Naive thymus-derived CD8-positive, alpha-beta T cell (primary cell): Measurements from ENCODE around the gene LYPD4. TPM values are rescaled to one million over a fixed set of nuclear protein-coding genes. Genes with fewer than 3 reads are reported as not detected.

Source experiments
- ATAC-seq, 2 donors: fragments of 150-1000 bp; cut with Tn5 transposase in 1 of 2; sonication (Bioruptor Pico), chemical (Tn5 transposase) in 1 of 2; 1 replicate in 1 of 2; 2 replicates in 1 of 2; pipeline ENCODE4 v1.10.0; 2021; ENCODE audit warnings: mild to moderate bottlenecking in 2 of 2, moderate library complexity in 2 of 2
- POLR2A ChIA-PET: fragments of 350-600 bp; sonication (Branson Sonifier 250); formaldehyde crosslinking; loops from one replicate; lab custom pipeline; 2021; ENCODE audit warnings: antibody characterized with exemption; lab: Charles Lee
- DNase-seq, 10 donors: peaks; one replicate each; pipeline versions ENCODE4 v3.0.0 to v3.0.0-alpha.2; 2020 to 2022
- H3K27ac Mint-ChIP-seq, 10 donors: one replicate each; pipeline ENCODE4 v1.8.0; 2020 to 2022; ENCODE audit warnings: mild to moderate bottlenecking in 10 of 10, mixed read lengths in 10 of 10, moderate library complexity in 4 of 10, inconsistent platforms in 1 of 10
- H3K27me3 Mint-ChIP-seq, 5 donors: one replicate each; pipeline ENCODE4 v1.8.0; 2021 to 2022; ENCODE audit warnings: mixed read lengths in 5 of 5
- H3K36me3 Mint-ChIP-seq, 3 donors: one replicate each; pipeline ENCODE4 v1.8.0; 2020 to 2022; ENCODE audit warnings: mixed read lengths in 3 of 3, mild to moderate bottlenecking in 2 of 3, inconsistent platforms in 1 of 3
- H3K4me1 Mint-ChIP-seq, 4 donors: one replicate each; pipeline ENCODE4 v1.8.0; 2021 to 2022; ENCODE audit warnings: mixed read lengths in 4 of 4
- H3K4me3 Mint-ChIP-seq, 10 donors: one replicate each; pipeline ENCODE4 v1.8.0; 2020 to 2022; ENCODE audit warnings: mild to moderate bottlenecking in 10 of 10, mixed read lengths in 10 of 10, moderate library complexity in 6 of 10, inconsistent platforms in 1 of 10
- H3K9me3 Mint-ChIP-seq, 9 donors: one replicate each; pipeline ENCODE4 v1.8.0; 2020 to 2022; ENCODE audit warnings: mixed read lengths in 9 of 9, mild to moderate bottlenecking in 3 of 9, inconsistent platforms in 1 of 9, moderate library complexity in 1 of 9
- polyA plus RNA-seq, 3 donors: library from polyadenylated mRNA; unstranded; fragments of 300-500 nt; fragmentation: Illumina TruSeq; gene quantifications; one replicate each; pipeline ENCODE4 v1.2.3, GENCODE V29; 2021
- total RNA-seq, 8 experiments: library from RNA in 2 of 8; stranded (reverse) in 2 of 8; gene quantifications; one replicate each; pipeline ENCODE4 v1.2.3 and lab custom pipeline; 2021 to 2026

Gene LYPD4
- total RNA-seq (not detected), polyA plus RNA-seq (not detected), total RNA-seq (lab: John Stamatoyannopoulos, UW) (0 reads per million in 6 experiments)

- H3K9me3 Mint-ChIP-seq = no peaks in the 10 kb centered on the region
- no peak for ATAC-seq
- peaks cover 0 to 4% (median 0%) of the 10 kb centered on the region in 4 donors for H3K4me1 Mint-ChIP-seq
- POLR2A ChIA-PET = no interaction called here
- no peak within 1 kb of the TSS for H3K4me3 Mint-ChIP-seq
- no peak for DNase-seq
- H3K36me3 Mint-ChIP-seq = no peaks in the 10 kb centered on the region
- H3K27ac Mint-ChIP-seq = peak within 1 kb of the TSS in 1 of 10 donors; percentile 50
- H3K27me3 Mint-ChIP-seq = peaks cover 0 to 5% (median 0%) of the 10 kb centered on the region in 5 donors
These were observed at the start of gene LYPD4 for GRCh38 chr19:41844601-41845000. Gene LYPD4 (minus strand): TSS chr19:41844683. CDS start chr19:41839285, 5,398 bp downstream.

DNA sequence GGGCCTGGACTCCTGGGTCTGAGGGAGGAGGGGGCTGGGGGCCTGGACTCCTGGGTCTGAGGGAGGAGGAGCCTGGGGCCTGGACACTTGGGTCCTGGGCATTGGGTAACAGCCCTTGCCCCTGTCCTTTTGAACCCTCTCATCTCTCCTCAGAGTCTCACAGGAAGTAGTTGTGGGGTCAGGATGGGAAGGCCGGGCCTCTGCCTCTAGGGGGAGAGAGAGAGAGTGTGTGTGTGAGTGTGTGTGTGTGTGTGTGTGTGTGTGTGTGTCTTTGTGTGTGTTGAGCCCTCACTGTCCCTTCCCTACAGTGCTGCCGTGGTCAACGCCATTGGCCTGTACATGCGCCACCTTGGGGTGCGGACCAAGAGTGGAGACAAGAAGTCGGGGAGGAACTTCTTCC lies 49.4 kb upstream of the LYPD4 start:
- Mint-ChIP-seq H3K4me3 (peak overlapping the region in 9 of 10 donors; percentile 53 to 86 (median 74)), H3K27me3 (no peaks in the 10 kb centered on the region), H3K27ac (peak overlapping the region; percentile 78 to 98 (median 90)), H3K4me1 (peaks cover 37 to 81% (median 75%) of the 10 kb centered on the region in 4 donors), H3K36me3 (peaks cover 4 to 73% (median 25%) of the 10 kb centered on the region in 3 donors), H3K9me3 (no peaks in the 10 kb centered on the region)
- peak in 1 of 10 donors; percentile 42 for DNase-seq
- POLR2A ChIA-PET = interaction anchor here (2.3 to 3.9 kb wide), 2 partner anchors 15 to 28 kb away, joined by 5 to 61 read pairs; no protein-coding TSS in a partner anchor
- ATAC-seq = peak; percentile 19 to 41

- DNase-seq = no peak
- H3K27ac Mint-ChIP-seq = peak overlapping the region; percentile 83 to 99 (median 92)
- POLR2A ChIA-PET = interaction anchor here (1.4 to 13.9 kb wide), 8 partner anchors 9 to 55 kb away, joined by 3 to 819 read pairs (median 98); partner anchors contain the start of genes CD79A, ERFL and RPS19
- H3K4me3 Mint-ChIP-seq = peak overlapping the region in 7 of 10 donors; percentile 69 to 97 (median 81)
- H3K36me3 Mint-ChIP-seq = peaks cover 4 to 66% (median 23%) of the 10 kb centered on the region in 3 donors
- no peak for ATAC-seq
- H3K4me1 Mint-ChIP-seq = peaks cover 34 to 75% (median 70%) of the 10 kb centered on the region in 4 donors
- H3K27me3 Mint-ChIP-seq = peaks cover 0 to 1% (median 0%) of the 10 kb centered on the region in 5 donors
- H3K9me3 Mint-ChIP-seq = no peaks in the 10 kb centered on the region
These were observed 47.9 kb upstream of the LYPD4 start for GRCh38 chr19:41892173-41892902.

GRCh38 chr19:41890936-41891335 lies 46.5 kb upstream of the LYPD4 start:
- no peak for DNase-seq
- peaks cover 0 to 1% (median 0%) of the 10 kb centered on the region in 5 donors for H3K27me3 Mint-ChIP-seq
- peaks cover 35 to 80% (median 66%) of the 10 kb centered on the region in 4 donors for H3K4me1 Mint-ChIP-seq
- H3K9me3 Mint-ChIP-seq = no peaks in the 10 kb centered on the region
- ATAC-seq = no peak
- POLR2A ChIA-PET = interaction anchor here (0.7 to 13.9 kb wide), 9 partner anchors 10 to 68 kb away, joined by 3 to 819 read pairs (median 21); partner anchors contain the start of genes CD79A, ERFL, RABAC1 and RPS19
- peak overlapping the region in 6 of 10 donors; percentile 48 to 97 (median 74) for H3K4me3 Mint-ChIP-seq
- peaks cover 9 to 68% (median 36%) of the 10 kb centered on the region in 3 donors for H3K36me3 Mint-ChIP-seq
- peak overlapping the region; percentile 13 to 99 (median 92) for H3K27ac Mint-ChIP-seq

GRCh38 chr19:41889896-41890295 lies 45.4 kb upstream of the LYPD4 start:
- Mint-ChIP-seq H3K27me3 (peaks cover 0 to 1% (median 0%) of the 10 kb centered on the region in 5 donors), H3K36me3 (peaks cover 9 to 65% (median 33%) of the 10 kb centered on the region in 3 donors), H3K27ac (peak overlapping the region; percentile 94 to 100 (median 99)), H3K9me3 (no peaks in the 10 kb centered on the region), H3K4me1 (peaks cover 33 to 80% (median 62%) of the 10 kb centered on the region in 4 donors), H3K4me3 (peak overlapping the region; percentile 94 to 99 (median 97))
- no peak for ATAC-seq
- DNase-seq = no peak
- POLR2A ChIA-PET = interaction anchor here (1.3 to 13.9 kb wide), 9 partner anchors 9 to 69 kb away, joined by 4 to 819 read pairs (median 176); partner anchors contain the start of genes CD79A, ERFL, RABAC1 and RPS19

GRCh38 chr19:41888926-41889325 lies 44.4 kb upstream of the LYPD4 start:
- H3K9me3 Mint-ChIP-seq = no peaks in the 10 kb centered on the region
- H3K27ac Mint-ChIP-seq = peak overlapping the region; percentile 94 to 100 (median 99)
- H3K4me1 Mint-ChIP-seq = peaks cover 32 to 77% (median 56%) of the 10 kb centered on the region in 4 donors
- POLR2A ChIA-PET = interaction anchor here (1.3 to 13.9 kb wide), 12 partner anchors 17 to 187 kb away, joined by 3 to 819 read pairs (median 10); partner anchors contain the start of genes CD79A, ERFL, RABAC1 and RPS19
- H3K4me3 Mint-ChIP-seq = peak overlapping the region; percentile 94 to 99 (median 97)
- DNase-seq (peak in 8 of 10 donors; percentile 43 to 78 (median 74)), ATAC-seq (peak; percentile 5 to 42)
- peaks cover 9 to 57% (median 33%) of the 10 kb centered on the region in 3 donors for H3K36me3 Mint-ChIP-seq
- peaks cover 0 to 1% (median 0%) of the 10 kb centered on the region in 5 donors for H3K27me3 Mint-ChIP-seq

DNA sequence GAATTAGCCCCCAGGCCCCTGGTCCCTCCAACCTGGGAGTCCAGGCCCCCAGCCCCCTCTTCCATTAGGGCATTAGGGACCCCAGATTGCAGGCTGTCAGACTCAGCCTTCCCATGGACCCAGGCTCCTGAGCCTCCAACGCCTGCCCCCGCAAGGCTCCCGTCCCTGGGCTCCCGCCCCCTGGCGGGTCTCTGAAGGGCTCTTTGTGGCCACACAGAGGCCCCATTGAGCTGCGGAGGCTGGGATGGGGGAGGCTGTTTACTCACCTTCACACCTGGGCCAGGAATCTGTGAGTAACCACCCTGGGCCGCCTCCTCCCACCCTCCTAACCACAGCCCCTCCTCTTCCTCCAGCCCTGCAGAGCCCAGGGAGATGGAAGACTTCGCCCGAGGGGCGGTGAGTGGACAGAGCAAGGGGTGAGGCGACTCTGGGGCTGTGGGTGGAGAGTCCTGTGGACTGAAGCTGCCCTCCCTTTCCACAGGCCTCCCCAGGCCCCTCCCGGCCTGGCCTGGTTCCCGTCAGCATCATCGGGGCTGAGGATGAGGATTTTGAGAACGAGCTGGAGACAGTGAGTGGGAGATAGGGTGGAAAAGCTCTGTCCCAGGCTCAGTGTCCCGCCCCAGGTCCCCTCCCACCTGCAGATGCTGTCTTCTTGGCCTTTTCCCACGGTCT lies 43.4 kb upstream of the LYPD4 start:
- POLR2A ChIA-PET = interaction anchor here (0.6 to 13.9 kb wide), 15 partner anchors 9 to 345 kb away, joined by 3 to 819 read pairs (median 7); partner anchors contain the start of genes CD79A, ERFL, RABAC1 and RPS19
- peak; percentile 56 to 58 for ATAC-seq
- Mint-ChIP-seq H3K27ac (peak overlapping the region; percentile 94 to 100 (median 99)), H3K9me3 (no peaks in the 10 kb centered on the region), H3K4me3 (peak overlapping the region; percentile 94 to 99 (median 97)), H3K27me3 (peaks cover 0 to 1% (median 0%) of the 10 kb centered on the region in 5 donors), H3K36me3 (peaks cover 9 to 53% (median 35%) of the 10 kb centered on the region in 3 donors), H3K4me1 (peaks cover 29 to 74% (median 49%) of the 10 kb centered on the region in 4 donors)
- DNase-seq = peak; percentile 65 to 94 (median 84)

DNA sequence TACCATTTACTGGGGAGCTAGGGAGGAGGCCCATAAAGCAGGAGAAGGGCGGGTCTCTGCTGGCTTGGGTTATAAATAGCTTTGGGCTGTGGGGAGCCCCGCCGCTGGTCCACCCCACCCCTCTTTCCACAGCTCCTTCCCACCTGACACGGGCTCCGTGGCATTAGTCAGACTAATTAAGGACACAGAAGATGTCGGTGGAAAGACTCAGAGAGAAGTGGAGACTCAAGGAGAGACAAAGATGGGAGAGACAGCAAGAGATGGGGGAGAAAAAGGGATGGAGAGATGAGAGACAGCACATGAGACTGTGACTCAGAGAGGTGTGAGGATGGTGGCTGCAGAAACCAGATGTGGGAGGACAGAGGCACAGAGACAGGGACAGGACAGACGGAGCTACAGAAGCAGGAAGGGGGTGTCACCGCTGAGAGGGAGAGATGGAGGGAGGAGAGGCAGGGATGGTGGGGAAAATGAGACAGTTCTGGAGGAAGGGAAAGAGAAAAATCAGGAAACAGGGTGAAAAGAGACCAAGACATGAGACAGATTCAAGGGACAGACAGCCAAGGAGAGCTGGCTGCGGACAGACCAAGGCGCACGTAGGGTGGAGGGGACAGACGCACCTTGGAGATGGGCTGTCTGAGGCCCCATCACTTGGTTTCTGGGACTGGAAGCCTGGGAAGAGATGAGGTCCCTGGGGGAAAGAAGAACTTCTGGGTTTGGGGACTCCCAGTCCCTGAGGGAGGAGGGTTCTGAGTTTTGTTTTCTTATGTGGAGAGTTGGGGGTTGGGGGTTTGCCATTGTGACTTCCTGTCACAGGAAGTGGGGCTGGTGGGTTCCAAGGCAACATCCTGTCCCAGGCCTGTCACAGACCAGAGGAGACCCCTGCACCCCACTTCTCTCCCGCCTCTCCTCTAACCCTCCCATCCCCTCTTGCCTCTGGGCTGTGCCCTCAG lies 42.6 kb upstream of the LYPD4 start:
- Mint-ChIP-seq H3K36me3 (peaks cover 15 to 55% (median 35%) of the 10 kb centered on the region in 3 donors), H3K4me1 (peaks cover 34 to 76% (median 49%) of the 10 kb centered on the region in 4 donors), H3K27me3 (peaks cover 0 to 1% (median 0%) of the 10 kb centered on the region in 5 donors), H3K9me3 (no peaks in the 10 kb centered on the region), H3K4me3 (peak overlapping the region; percentile 94 to 99 (median 97)), H3K27ac (peak overlapping the region; percentile 94 to 100 (median 99))
- peak; percentile 48 to 69 for ATAC-seq
- POLR2A ChIA-PET = interaction anchor here (0.6 to 13.9 kb wide), 19 partner anchors 9 to 335 kb away, joined by 3 to 819 read pairs (median 6); partner anchors contain the start of genes CD79A, ERFL, RABAC1 and RPS19
- DNase-seq = peak in 9 of 10 donors; percentile 52 to 94 (median 83)

DNA sequence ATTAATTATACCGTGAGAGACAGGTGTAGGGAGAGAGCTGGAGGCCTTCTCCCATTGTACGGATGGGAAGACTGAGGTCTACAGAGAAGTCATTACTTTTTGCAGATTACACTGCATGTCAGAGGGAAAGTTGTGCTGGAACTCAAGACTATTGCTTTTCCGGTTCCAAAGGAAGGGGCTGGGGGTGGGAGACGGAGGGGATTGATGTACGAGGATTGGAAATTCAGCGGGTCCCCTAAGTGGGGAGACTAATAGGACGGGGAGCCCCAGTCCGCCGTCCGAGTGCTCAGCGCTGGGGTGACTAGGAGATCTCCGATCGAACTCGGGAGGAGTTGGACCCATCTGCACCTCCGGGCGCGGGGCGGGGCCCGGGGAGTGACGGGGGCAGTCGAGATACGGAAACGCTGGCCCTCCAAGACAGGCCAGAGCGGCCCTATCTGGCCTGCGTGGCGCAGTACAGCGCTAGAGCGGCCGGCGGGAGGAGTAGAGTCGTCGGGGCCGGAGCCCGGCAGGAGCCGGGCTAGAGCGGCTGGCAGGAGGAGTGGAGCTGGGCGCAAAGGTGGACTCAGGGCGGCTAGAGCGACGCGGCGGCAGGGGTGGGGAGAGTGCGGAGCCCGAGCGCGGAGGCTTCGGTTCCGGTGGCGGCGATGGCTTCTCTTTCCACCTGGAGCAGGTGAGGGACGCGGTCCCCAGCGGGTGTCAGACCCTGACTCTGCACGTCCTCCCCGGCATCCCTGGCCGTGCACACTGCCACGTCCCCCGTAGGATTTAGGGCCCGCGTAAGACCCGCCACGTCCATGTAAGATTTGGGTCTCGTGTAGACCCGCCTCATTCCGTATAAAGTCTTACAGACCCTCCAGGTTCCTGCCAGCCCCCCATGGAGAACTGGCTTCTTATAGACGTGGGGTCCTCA lies 39.6 kb upstream of the LYPD4 start:
- Mint-ChIP-seq H3K4me1 (peaks cover 35 to 72% (median 49%) of the 10 kb centered on the region in 4 donors), H3K27me3 (peaks cover 0 to 1% (median 0%) of the 10 kb centered on the region in 5 donors), H3K9me3 (no peaks in the 10 kb centered on the region), H3K27ac (peak overlapping the region; percentile 94 to 100 (median 99)), H3K4me3 (peak overlapping the region; percentile 94 to 99 (median 97)), H3K36me3 (peaks cover 10 to 35% (median 23%) of the 10 kb centered on the region in 3 donors)
- POLR2A ChIA-PET = interaction anchor here (0.5 to 13.9 kb wide), 13 partner anchors 8 to 620 kb away, joined by 3 to 819 read pairs (median 8); partner anchors contain the start of genes CD79A, ERFL, HNRNPUL1 and RABAC1
- DNase-seq (peak; percentile 72 to 94 (median 84)), ATAC-seq (peak; percentile 46 to 51)

DNA sequence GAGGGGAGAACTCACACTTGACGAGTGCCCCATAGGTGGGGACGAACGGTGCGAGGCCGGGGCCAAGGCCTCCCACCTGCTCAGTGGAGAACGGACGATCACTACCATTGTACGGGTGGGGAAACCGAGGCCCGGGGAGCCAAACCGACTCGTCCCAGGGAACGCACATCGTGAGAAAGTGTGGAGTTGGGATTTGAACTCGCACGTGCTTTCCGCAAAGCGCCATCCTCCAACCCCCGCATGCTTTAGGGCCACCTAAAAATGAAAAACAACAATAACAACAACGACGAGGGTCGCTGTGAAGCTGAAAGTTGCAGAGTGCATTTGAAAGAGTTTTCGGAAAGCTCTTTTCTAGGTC lies 39.0 kb upstream of the LYPD4 start:
- POLR2A ChIA-PET = interaction anchor here (1.3 to 13.9 kb wide), 12 partner anchors 9 to 619 kb away, joined by 3 to 819 read pairs (median 10); partner anchors contain the start of genes CD79A, ERFL, HNRNPUL1 and RABAC1
- H3K4me3 Mint-ChIP-seq = peak overlapping the region; percentile 94 to 99 (median 97)
- H3K27me3 Mint-ChIP-seq = peaks cover 0 to 1% (median 0%) of the 10 kb centered on the region in 5 donors
- H3K36me3 Mint-ChIP-seq = peaks cover 10 to 32% (median 21%) of the 10 kb centered on the region in 3 donors
- H3K27ac Mint-ChIP-seq = peak overlapping the region; percentile 94 to 100 (median 99)
- DNase-seq (no peak), ATAC-seq (no peak)
- H3K9me3 Mint-ChIP-seq = no peaks in the 10 kb centered on the region
- H3K4me1 Mint-ChIP-seq = peaks cover 32 to 74% (median 50%) of the 10 kb centered on the region in 4 donors
